ENCODE data around the gene SGIP1. TPM values are rescaled to one million over a fixed set of nuclear protein-coding genes. Genes with fewer than 3 reads are reported as not detected.

SGIP1 gene
- total RNA-seq, 1 donor from 2014 or later, result 32.8 TPM

DNA sequence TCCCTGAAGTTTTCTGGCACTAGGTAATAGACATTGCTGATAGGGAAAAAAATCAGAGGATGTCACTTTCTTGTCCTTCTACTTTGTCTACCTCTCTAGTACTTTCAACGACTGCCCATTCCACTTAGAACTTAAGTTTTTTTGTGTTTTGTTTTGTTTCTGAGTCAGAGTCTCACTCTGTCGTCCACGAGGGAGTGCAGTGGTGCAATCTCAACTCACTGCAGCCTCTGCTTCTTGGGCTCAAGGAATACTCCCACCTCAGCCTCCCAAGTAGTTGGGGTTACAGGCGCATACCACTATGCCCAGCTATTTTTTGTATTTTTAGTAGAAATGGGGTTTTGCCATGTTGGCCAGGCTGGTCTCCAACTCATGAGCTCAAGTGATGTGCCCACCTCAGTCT is 79.2 kb downstream of the SGIP1 start:
- DNase-seq (ENCODE audit: low spot score), result no peak
- no peaks in the 10 kb centered on the region for H3K36me3 Mint-ChIP-seq (ENCODE audit: low read depth, unreplicated experiment)
- no peaks in the 10 kb centered on the region for H3K4me1 Mint-ChIP-seq (ENCODE audit: unreplicated experiment)
- TF ChIP-seq, protein P1, sequence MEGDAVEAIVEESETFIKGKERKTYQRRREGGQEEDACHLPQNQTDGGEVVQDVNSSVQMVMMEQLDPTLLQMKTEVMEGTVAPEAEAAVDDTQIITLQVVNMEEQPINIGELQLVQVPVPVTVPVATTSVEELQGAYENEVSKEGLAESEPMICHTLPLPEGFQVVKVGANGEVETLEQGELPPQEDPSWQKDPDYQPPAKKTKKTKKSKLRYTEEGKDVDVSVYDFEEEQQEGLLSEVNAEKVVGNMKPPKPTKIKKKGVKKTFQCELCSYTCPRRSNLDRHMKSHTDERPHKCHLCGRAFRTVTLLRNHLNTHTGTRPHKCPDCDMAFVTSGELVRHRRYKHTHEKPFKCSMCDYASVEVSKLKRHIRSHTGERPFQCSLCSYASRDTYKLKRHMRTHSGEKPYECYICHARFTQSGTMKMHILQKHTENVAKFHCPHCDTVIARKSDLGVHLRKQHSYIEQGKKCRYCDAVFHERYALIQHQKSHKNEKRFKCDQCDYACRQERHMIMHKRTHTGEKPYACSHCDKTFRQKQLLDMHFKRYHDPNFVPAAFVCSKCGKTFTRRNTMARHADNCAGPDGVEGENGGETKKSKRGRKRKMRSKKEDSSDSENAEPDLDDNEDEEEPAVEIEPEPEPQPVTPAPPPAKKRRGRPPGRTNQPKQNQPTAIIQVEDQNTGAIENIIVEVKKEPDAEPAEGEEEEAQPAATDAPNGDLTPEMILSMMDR (IDR thresholded peaks at IDR 0.05; ENCODE audit: unreplicated experiment), result no peak
- no peak overlapping the region for H3K4me3 Mint-ChIP-seq (ENCODE audit: unreplicated experiment)
- H3K9me3 Mint-ChIP-seq (ENCODE audit: unreplicated experiment), result no peaks in the 10 kb centered on the region
- no peak overlapping the region for H3K27ac Mint-ChIP-seq (ENCODE audit: unreplicated experiment)
- H3K27me3 Mint-ChIP-seq (ENCODE audit: unreplicated experiment), result no peaks in the 10 kb centered on the region

DNA sequence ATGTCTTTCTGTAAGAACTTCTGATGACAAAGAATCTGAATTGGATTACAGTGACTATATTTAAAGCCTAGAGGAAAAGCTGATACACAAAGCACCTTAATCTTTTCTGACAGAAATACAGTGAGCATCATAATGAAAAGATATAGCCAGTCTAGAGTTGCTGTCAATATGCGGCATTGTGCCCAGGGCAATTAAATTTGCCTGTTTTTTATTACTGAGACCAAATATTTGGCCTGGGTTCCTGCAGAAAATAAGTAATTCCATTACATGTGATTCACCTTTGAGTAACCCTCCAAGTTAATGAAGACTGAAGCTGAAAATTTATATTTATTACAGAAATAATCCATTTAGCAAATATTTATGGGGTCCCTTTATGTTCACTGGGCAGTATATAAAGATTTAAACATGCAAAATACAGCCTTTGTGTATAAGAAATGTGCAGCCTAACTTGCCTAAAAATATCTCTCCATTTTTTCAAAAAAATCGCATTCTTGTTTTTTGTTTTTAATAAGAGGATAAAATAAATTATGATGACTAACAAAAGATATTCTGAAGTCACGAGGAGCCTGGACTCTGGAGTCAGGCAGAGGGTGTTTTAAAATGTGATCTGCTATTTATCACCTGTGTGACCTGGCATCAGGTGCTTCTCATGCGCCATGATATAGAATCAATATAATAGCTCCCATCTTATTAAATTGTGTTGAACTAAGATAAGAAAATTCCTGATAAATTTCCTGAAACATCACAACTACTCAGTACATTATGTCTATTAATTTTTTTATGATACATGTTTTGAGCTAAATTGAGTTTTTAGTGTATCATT is 83.6 kb downstream of the SGIP1 start:
- Mint-ChIP-seq H3K4me1 (ENCODE audit: unreplicated experiment) (no peaks in the 10 kb centered on the region), H3K4me3 (ENCODE audit: unreplicated experiment) (no peak overlapping the region), H3K27me3 (ENCODE audit: unreplicated experiment) (no peaks in the 10 kb centered on the region), H3K9me3 (ENCODE audit: unreplicated experiment) (no peaks in the 10 kb centered on the region), H3K36me3 (ENCODE audit: low read depth, unreplicated experiment) (no peaks in the 10 kb centered on the region), H3K27ac (ENCODE audit: unreplicated experiment) (no peak overlapping the region)
- TF ChIP-seq, protein P1 (IDR thresholded peaks at IDR 0.05; ENCODE audit: unreplicated experiment), result no peak
- DNase-seq (ENCODE audit: low spot score), result no peak

DNA sequence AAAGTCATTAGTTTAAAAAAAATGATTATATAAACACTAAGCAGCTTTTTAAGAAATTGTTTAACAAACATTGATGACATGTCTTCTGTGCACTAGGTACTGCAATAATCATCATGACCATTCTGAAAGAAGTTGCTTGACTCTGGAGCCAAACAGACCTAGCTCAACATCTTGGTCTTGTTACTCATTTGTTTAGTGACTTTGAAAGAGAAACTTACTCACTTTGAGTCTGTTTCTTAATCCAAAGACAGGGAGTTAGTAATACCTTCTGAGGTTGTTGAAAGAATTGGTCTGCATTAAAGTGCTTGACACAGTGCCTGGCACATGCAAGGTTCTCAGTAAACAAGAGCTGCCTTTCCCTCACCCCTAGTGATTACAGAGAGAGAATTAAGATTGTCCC is 84.4 kb downstream of the SGIP1 start:
- Mint-ChIP-seq H3K36me3 (ENCODE audit: low read depth, unreplicated experiment) (no peaks in the 10 kb centered on the region), H3K4me1 (ENCODE audit: unreplicated experiment) (no peaks in the 10 kb centered on the region)

DNA sequence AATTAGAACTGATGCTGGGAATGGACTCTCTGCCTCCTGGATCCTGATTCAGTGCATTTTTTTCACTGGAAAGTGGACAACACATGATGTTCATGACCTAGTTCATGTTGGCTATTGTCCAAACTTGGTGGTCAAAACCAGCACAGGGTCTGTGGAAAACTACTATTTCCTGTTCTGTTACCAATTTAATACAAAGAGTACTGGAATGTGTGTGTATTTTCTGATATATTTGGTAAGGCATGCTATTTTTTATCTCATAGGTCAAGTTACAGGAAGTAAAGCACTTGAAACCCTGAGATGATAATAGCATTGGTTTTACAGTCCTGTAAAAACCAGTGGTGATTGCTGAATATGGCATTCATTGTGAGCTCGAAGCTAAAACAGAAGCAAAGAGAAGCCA is 89.9 kb downstream of the SGIP1 start:
- no peak overlapping the region for H3K4me3 Mint-ChIP-seq (ENCODE audit: unreplicated experiment)
- H3K9me3 Mint-ChIP-seq (ENCODE audit: unreplicated experiment), result no peaks in the 10 kb centered on the region
- H3K27me3 Mint-ChIP-seq (ENCODE audit: unreplicated experiment), result no peaks in the 10 kb centered on the region
- H3K36me3 Mint-ChIP-seq (ENCODE audit: low read depth, unreplicated experiment), result no peaks in the 10 kb centered on the region
- no peak for DNase-seq (ENCODE audit: low spot score)
- TF ChIP-seq, protein P1 (IDR thresholded peaks at IDR 0.05; ENCODE audit: unreplicated experiment), result no peak
- no peaks in the 10 kb centered on the region for H3K4me1 Mint-ChIP-seq (ENCODE audit: unreplicated experiment)
- no peak overlapping the region for H3K27ac Mint-ChIP-seq (ENCODE audit: unreplicated experiment)

More for the DNA sequence above, 84.4 kb downstream of the SGIP1 start:
- Mint-ChIP-seq H3K27me3 (ENCODE audit: unreplicated experiment) (no peaks in the 10 kb centered on the region), H3K9me3 (ENCODE audit: unreplicated experiment) (no peaks in the 10 kb centered on the region), H3K4me3 (ENCODE audit: unreplicated experiment) (no peak overlapping the region), H3K27ac (ENCODE audit: unreplicated experiment) (no peak overlapping the region)
- TF ChIP-seq, protein P1 (IDR thresholded peaks at IDR 0.05; ENCODE audit: unreplicated experiment), result no peak
- no peak for DNase-seq (ENCODE audit: low spot score)

DNA sequence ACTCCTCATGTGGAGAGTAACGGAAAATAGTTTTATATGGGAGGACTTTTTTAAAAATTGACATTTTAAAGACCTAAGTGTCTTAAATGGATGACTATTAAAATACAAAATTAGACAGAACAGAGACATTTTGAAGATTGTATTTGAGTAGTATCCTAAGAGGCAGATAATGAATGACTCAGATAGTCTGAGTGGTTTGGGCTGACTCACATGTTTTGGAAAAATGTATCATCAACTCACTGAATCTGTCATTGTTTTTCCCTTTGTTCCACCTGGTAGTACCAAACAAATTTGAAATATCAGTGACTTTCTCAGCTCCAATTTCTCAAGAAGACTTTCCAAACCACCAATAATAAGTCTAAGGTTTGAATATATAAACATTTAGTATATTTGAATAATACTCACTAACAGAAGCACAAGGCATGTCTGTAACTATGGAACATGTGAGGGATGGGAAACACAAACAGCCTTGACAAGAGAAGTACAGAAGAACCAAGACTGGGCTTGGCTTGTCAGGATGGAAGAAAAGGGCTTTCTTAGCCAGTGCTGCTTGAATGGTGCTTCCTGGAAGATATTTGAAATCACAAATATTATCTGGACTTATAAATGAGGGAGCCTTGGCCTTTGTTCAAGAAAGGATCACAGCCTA is 90.6 kb downstream of the SGIP1 start:
- H3K36me3 Mint-ChIP-seq (ENCODE audit: low read depth, unreplicated experiment), result no peaks in the 10 kb centered on the region
- H3K27ac Mint-ChIP-seq (ENCODE audit: unreplicated experiment), result no peak overlapping the region
- TF ChIP-seq, protein P1 (IDR thresholded peaks at IDR 0.05; ENCODE audit: unreplicated experiment), result no peak
- no peak overlapping the region for H3K4me3 Mint-ChIP-seq (ENCODE audit: unreplicated experiment)
- no peak for DNase-seq (ENCODE audit: low spot score)
- no peaks in the 10 kb centered on the region for H3K9me3 Mint-ChIP-seq (ENCODE audit: unreplicated experiment)
- H3K27me3 Mint-ChIP-seq (ENCODE audit: unreplicated experiment), result no peaks in the 10 kb centered on the region
- H3K4me1 Mint-ChIP-seq (ENCODE audit: unreplicated experiment), result no peaks in the 10 kb centered on the region

Measured in endothelial cell (in vitro differentiated cells).